Mucosa of descending colon (tissue), 3 donors: Measurements from ENCODE around the gene GPATCH8. TPM values are rescaled to one million over a fixed set of nuclear protein-coding genes. Genes with fewer than 3 reads are reported as not detected.
"Not testable (repeated sequence)": the region's sequence is repeated elsewhere in the genome, so short reads cannot be mapped to it uniquely, and the experiment has no call there.

Experiments
- ATAC-seq: fragments of 200-7000 bp; cut with Tn5 transposase; one replicate; pipeline ENCODE4 v1.9.1; 2020; ENCODE audit warnings: mild to moderate bottlenecking, moderate library complexity
- DNase-seq, 3 donors: peaks; one replicate each; pipeline ENCODE4 v3.0.0-alpha.2; 2020
- H3K36me3 ChIP-seq: fragments of 200-600 bp; one replicate; pipeline ENCODE4 v1.8.0; 2021; ENCODE audit warnings: low read depth, mild to moderate bottlenecking
- H3K4me1 ChIP-seq: fragments of 200-600 bp; one replicate; pipeline ENCODE4 v1.8.0; 2021; ENCODE audit warnings: low read depth, mild to moderate bottlenecking
- H3K4me3 ChIP-seq: fragments of 200-600 bp; one replicate; pipeline ENCODE4 v1.8.0; 2021; ENCODE audit warnings: mild to moderate bottlenecking
- H3K9me3 ChIP-seq: fragments of 200-600 bp; one replicate; pipeline ENCODE4 v1.8.0; 2021; ENCODE audit warnings: mild to moderate bottlenecking
- CTCF ChIP-seq: fragments of 200-600 bp; IDR thresholded peaks from one replicate; pipeline ENCODE4 v1.8.0; 2022; ENCODE audit warnings: antibody characterized with exemption, mild to moderate bottlenecking
- intact Hi-C, 2 donors: fragments of 100-400 bp; cut with DNase I in 1 of 2; cut with micrococcal nuclease in 1 of 2; formaldehyde crosslinking; loops; one replicate each; pipeline versions ENCODE4 v1.11.0 to v1.11.1; 2022; cut with DNase I, micrococcal nuclease
- total RNA-seq, 3 donors: library from RNA; stranded (reverse); fragmentation: NEBNext Ultra II Directional in 2 of 3; extraction: Animal tissue kit (Norgen Biotek cat#: 25700) in 2 of 3; gene quantifications; one replicate each; pipeline versions ENCODE4 v1.2.1 to v1.2.4, GENCODE V29; 2021 to 2023
- donor health status: DM: no; HTN: no; CAD: no; lungs with moderate emphysema.
- donor health status: DM: no; HTN: no; CAD: no.
- donor health status: DM: no; HTN: yes; CAD: no.

The GPATCH8 gene
- total RNA-seq, 3 donors from 2014 or later: 34.8 to 48.4 (median 36.3) TPM

- ATAC-seq (no peak), DNase-seq (peak in 1 of 3 donors; percentile 15)
- Histone ChIP-seq H3K4me1 (no peaks in the 10 kb centered on the region), H3K9me3 (no peaks in the 10 kb centered on the region), H3K36me3 (no peaks in the 10 kb centered on the region), H3K4me3 (no peak overlapping the region)
- no peak for TF ChIP-seq CTCF
- intact Hi-C loops: no loop called here
These were observed 131.2 kb downstream of the GPATCH8 start for GRCh38 chr17:44372036-44372435.

- ATAC-seq, H3K36me3 ChIP-seq, H3K9me3 ChIP-seq, DNase-seq, H3K4me1 ChIP-seq, H3K4me3 ChIP-seq, intact Hi-C loops: not testable (repeated sequence)
These were observed 133.7 kb downstream of the GPATCH8 start for GRCh38 chr17:44369414-44370023.

GRCh38 chr17:44368391-44369243, 134.6 kb downstream of the GPATCH8 start:
- H3K4me1 ChIP-seq, H3K9me3 ChIP-seq, ATAC-seq, H3K4me3 ChIP-seq, H3K36me3 ChIP-seq, intact Hi-C loops, DNase-seq: not testable (repeated sequence)

GRCh38 chr17:44367231-44367979, 135.8 kb downstream of the GPATCH8 start:
- no peak for ATAC-seq
- TF ChIP-seq CTCF: no peak
- Histone ChIP-seq H3K4me3 (no peak overlapping the region), H3K4me1 (peaks cover 7% of the 10 kb centered on the region), H3K9me3 (no peaks in the 10 kb centered on the region), H3K36me3 (no peaks in the 10 kb centered on the region)
- no peak for DNase-seq
- intact Hi-C loops: no loop called here

GRCh38 chr17:44365051-44365450, 138.2 kb downstream of the GPATCH8 start:
- H3K4me1 ChIP-seq, H3K9me3 ChIP-seq, ATAC-seq, intact Hi-C loops, H3K36me3 ChIP-seq, H3K4me3 ChIP-seq, DNase-seq: not testable (repeated sequence)

GRCh38 chr17:44363613-44364159, 139.5 kb downstream of the GPATCH8 start, which contains the start of gene FAM171A2:
Gene FAM171A2 (minus strand): TSS chr17:44363853. CDS start chr17:44363714, 139 bp downstream.
- Histone ChIP-seq H3K4me3 (no peak within 1 kb of the TSS), H3K4me1 (peaks cover 7% of the 10 kb centered on the region), H3K36me3 (no peaks in the 10 kb centered on the region), H3K9me3 (no peaks in the 10 kb centered on the region)
- DNase-seq: peak in 2 of 3 donors; percentile 55 to 74
- peak; percentile 94 for ATAC-seq
- peak; percentile 90 for TF ChIP-seq CTCF
- intact Hi-C loops: no loop called here
